SIG-M5 (cell line): ENCODE measurements around the gene UQCRFS1.
"Not testable (repeated sequence)": the region's sequence is repeated elsewhere in the genome, so short reads cannot be mapped to it uniquely, and the experiment has no call there.

Experiments
- DNase-seq: peaks from one replicate; lab custom pipeline; 2025; lab: John Stamatoyannopoulos, UW

Gene UQCRFS1

GRCh38 chr19:29214411-29214810 lies 1.5 kb upstream of the UQCRFS1 start:
- no peak for DNase-seq

- no peak for DNase-seq
Measured at GRCh38 chr19:29212356-29212647, 649 bp downstream of the UQCRFS1 start.

- DNase-seq, result no peak
Measured at GRCh38 chr19:29211562-29212355, 1.2 kb downstream of the UQCRFS1 start.

GRCh38 chr19:29211041-29211440 lies 1.9 kb downstream of the UQCRFS1 start:
- DNase-seq, result not testable (repeated sequence)

- not testable (repeated sequence) for DNase-seq
Measured at GRCh38 chr19:29210502-29210901, 2.4 kb downstream of the UQCRFS1 start.

GRCh38 chr19:29207403-29208187 lies 5.4 kb downstream of the UQCRFS1 start:
- DNase-seq, result not testable (repeated sequence)

GRCh38 chr19:29206453-29206852 lies 6.5 kb downstream of the UQCRFS1 start:
- no peak for DNase-seq

- DNase-seq, result no peak
Measured at GRCh38 chr19:29202281-29202680, 10.7 kb downstream of the UQCRFS1 start.

- DNase-seq, result no peak
Measured at GRCh38 chr19:29201855-29202254, 11.1 kb downstream of the UQCRFS1 start.

GRCh38 chr19:29194658-29195057 lies 18.3 kb downstream of the UQCRFS1 start:
- DNase-seq, result no peak

GRCh38 chr19:29193155-29193554 lies 19.8 kb downstream of the UQCRFS1 start:
- DNase-seq, result no peak

GRCh38 chr19:29191005-29191404 lies 21.9 kb downstream of the UQCRFS1 start:
- DNase-seq, result no peak

GRCh38 chr19:29189033-29189360 lies 24.0 kb downstream of the UQCRFS1 start:
- DNase-seq, result no peak

GRCh38 chr19:29188289-29189032 lies 24.5 kb downstream of the UQCRFS1 start:
- DNase-seq, result no peak

GRCh38 chr19:29187676-29188075 lies 25.3 kb downstream of the UQCRFS1 start:
- no peak for DNase-seq

- DNase-seq, result no peak
Measured at GRCh38 chr19:29185427-29185826, 27.5 kb downstream of the UQCRFS1 start.

- DNase-seq, result no peak
Measured at GRCh38 chr19:29176981-29177754, 35.8 kb downstream of the UQCRFS1 start.

GRCh38 chr19:29173896-29174295 lies 39.1 kb downstream of the UQCRFS1 start:
- no peak for DNase-seq

GRCh38 chr19:29172302-29172701 lies 40.6 kb downstream of the UQCRFS1 start:
- DNase-seq, result no peak

- no peak for DNase-seq
Measured at GRCh38 chr19:29171525-29171924, 41.4 kb downstream of the UQCRFS1 start.

- no peak for DNase-seq
Measured at GRCh38 chr19:29170554-29170953, 42.4 kb downstream of the UQCRFS1 start.

- DNase-seq, result no peak
Measured at GRCh38 chr19:29162694-29163093, 50.3 kb downstream of the UQCRFS1 start.
